Mammary epithelial cell (primary cell): ENCODE results near the gene ERF.

Experiments
- EZH2 ChIP-seq: IDR thresholded peaks from 2 replicates; pipeline ENCODE4 v1.6.1; 2012; ENCODE audit warnings: low read length, inconsistent platforms, borderline replicate concordance
- TF ChIP-seq, protein P1 (sequence below), 2 donors: IDR thresholded peaks in 1 of 2; conservative IDR thresholded peaks in 1 of 2; 2 replicates each; pipeline ENCODE4 v1.5.1; 2011 to 2012; ENCODE audit warnings: inconsistent platforms in 2 of 2, low read length in 2 of 2, mild to moderate bottlenecking in 2 of 2, control low read depth in 1 of 2, low read depth in 1 of 2; ENCODE audit not compliant: insufficient read depth in 1 of 2; ENCODE audit errors: extremely low read depth in 1 of 2

DNA sequence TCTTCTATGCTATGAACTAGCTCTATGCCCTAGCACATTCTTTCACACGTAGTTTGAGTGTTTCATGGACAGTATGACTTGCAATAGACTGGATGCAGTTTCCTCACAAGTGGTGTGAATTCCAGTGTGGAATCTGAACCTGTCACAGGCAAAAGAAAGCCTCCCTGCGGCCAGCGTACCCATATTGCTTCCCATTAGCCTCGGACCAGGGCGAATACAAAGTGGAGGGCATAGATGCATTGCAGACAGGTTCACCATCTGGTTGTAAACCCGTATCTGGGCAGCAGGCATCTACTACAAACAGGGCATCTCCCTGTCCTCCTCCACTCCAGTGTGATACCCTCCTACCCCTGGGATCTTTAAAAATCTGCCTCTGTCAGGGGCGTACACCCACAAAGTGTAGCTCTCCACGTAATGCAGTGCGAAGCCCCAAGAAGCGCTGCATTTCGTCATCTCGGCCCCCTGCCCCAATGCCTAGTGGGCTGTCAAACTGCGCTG is 12.8 kb upstream of the ERF start:
- TF ChIP-seq, protein P1, sequence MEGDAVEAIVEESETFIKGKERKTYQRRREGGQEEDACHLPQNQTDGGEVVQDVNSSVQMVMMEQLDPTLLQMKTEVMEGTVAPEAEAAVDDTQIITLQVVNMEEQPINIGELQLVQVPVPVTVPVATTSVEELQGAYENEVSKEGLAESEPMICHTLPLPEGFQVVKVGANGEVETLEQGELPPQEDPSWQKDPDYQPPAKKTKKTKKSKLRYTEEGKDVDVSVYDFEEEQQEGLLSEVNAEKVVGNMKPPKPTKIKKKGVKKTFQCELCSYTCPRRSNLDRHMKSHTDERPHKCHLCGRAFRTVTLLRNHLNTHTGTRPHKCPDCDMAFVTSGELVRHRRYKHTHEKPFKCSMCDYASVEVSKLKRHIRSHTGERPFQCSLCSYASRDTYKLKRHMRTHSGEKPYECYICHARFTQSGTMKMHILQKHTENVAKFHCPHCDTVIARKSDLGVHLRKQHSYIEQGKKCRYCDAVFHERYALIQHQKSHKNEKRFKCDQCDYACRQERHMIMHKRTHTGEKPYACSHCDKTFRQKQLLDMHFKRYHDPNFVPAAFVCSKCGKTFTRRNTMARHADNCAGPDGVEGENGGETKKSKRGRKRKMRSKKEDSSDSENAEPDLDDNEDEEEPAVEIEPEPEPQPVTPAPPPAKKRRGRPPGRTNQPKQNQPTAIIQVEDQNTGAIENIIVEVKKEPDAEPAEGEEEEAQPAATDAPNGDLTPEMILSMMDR (conservative IDR thresholded peaks at IDR 0.05 in 1 of 2, IDR thresholded peaks at IDR 0.05 in 1 of 2; ENCODE audit: extremely low read depth in 1 of 2, insufficient read depth in 1 of 2, low read depth in 1 of 2, low read length in 2 of 2): no peak
- no peak for TF ChIP-seq EZH2
